GM18508 (cell line): ENCODE data around the gene DVL1.
"Not testable (repeated sequence)": the region's sequence is repeated elsewhere in the genome, so short reads cannot be mapped to it uniquely, and the experiment has no call there.

Experiments
- ATAC-seq: cut with Tn5 transposase; IDR thresholded peaks from one replicate; pipeline ENCODE4 v1.9.1; 2021; ENCODE audit warnings: moderate number of reproducible peaks; ENCODE audit not compliant: insufficient read depth, unreplicated experiment

Gene DVL1

DNA sequence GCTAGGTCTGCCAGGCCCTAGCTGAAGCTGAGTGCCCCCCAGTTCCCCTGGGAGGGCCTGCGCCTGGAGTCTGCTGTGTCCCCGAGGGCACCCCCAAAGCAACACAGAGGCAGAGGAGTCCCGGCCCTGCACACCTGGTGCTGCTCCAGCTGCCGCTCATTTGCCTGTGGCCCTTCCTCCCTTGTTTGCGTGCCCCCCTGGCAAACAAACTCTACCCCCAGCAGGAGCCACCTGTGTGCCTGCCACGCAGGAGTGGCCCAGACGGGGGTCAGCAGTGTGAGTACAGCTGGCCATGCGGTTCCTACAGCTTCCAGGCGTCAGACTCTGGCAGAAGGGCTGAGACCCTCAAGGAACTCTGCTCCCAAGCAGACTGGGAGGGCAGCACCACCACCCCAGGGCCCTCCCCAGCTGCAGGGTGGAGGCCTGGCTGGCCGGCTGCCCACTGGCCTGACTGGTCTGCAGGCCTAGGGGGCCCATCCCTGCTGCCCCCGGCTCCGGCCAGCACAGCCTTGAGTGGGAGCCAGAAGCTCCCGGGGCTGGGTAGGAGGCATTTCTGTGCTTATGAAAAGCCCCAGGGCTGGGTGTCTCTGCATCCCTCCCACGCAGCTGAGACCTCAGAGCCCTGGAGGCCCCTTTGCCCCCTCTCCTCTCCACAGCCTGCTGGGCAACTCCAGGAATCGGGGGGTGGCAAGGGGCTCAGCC is 18.7 kb downstream of the DVL1 start:
- no peak for ATAC-seq

DNA sequence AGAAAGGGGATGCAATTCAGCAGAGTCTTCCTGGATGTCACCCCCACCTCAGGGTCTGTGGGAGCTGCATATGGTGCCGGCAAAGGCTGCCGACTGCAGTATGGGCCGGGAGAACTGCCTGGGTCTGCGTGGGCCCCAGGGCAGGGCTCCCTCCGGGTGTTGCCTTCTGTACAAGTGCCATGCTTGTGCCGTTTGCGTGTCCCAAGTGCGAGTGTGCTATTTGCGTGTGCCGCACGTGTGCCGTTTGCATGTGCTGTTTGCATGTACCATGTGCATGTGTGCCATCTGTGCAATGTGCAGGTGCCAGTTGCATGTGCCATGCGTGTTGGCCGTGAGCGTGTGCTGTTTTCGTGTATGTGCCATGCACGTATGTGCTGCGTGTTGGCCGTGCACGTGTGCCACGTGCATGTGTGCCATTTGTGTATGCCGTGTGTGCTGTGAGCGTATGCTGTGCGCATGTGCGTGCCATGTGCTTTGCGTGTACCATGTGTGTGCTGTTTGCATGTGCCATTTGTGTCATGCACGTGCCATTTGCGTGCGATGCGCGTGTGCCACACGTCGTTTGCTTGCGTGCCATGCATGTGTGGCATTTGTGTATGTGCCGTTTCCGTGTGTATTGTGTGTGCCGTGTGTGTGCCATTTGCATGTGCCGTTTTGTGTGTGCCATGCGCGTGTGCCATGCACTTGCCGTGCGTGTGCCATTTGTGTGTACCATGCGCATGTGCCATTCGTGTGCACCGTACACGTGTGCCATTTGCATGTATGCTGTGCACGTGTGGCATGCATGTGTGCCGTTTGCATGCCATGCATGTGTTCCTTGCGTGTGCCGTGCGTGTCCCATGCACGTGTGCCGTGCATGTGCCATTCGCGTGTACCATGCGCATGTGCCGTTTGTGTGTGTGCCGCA is 19.7 kb downstream of the DVL1 start:
- ATAC-seq: no peak

DNA sequence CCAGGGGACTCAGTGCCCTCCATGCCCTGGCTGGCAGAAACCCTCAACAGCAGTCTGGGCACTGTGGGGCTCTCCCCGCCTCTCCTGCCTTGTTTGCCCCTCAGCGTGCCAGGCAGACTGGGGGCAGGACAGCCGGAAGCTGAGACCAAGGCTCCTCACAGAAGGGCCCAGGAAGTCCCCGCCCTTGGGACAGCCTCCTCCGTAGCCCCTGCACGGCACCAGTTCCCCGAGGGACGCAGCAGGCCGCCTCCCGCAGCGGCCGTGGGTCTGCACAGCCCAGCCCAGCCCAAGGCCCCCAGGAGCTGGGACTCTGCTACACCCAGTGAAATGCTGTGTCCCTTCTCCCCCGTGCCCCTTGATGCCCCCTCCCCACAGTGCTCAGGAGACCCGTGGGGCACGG is 21.0 kb downstream of the DVL1 start:
- no peak for ATAC-seq

DNA sequence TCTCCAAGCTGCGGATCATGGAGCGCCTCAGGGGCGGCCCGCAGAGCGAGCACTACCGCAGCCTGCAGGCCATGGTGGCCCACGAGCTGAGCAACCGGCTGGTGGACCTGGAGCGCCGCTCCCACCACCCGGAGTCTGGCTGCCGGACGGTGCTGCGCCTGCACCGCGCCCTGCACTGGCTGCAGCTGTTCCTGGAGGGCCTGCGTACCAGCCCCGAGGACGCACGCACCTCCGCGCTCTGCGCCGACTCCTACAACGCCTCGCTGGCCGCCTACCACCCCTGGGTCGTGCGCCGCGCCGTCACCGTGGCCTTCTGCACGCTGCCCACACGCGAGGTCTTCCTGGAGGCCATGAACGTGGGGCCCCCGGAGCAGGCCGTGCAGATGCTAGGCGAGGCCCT is 21.9 kb downstream of the DVL1 start:
- no peak for ATAC-seq

GRCh38 chr1:1326075-1326605 is 23.1 kb downstream of the DVL1 start:
- no peak for ATAC-seq

DNA sequence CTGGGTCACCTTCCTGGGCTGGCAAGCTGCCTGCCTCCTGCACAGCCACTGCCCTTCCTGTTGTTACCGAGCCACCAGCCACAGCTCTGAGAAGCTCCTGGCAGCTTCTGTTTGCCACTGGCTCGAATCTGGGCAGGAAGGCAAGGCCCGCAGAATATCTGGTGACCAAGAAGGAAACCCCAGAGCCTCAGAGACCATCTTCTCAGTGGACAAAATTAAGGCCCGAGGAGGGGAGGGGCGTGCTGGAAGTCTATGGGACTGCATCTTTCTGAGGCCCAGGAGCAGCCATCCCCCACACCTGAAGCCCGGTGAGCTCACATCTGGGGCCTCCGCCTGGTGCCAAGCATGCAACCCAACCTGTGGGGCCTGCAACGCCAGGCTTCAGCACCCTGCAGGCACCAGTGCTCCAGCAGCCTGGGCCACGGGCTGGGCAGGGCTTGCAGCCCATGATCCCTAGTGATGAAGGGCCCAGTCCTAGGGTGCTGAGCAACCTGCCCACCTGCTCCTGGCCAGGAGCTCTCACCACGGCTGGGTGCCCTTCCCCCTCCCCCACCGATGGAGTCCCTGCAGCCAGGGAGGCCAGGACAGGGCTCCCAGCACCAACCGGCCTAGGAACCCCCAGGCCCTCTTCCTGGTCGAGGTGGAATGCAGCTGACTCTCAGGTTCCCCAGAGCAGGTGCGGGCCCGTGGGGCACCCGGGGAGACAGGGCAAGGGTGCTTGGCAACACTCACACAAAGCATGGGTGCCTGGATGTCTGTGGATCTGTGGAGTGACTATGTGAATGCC is 23.7 kb downstream of the DVL1 start:
- ATAC-seq: no peak

DNA sequence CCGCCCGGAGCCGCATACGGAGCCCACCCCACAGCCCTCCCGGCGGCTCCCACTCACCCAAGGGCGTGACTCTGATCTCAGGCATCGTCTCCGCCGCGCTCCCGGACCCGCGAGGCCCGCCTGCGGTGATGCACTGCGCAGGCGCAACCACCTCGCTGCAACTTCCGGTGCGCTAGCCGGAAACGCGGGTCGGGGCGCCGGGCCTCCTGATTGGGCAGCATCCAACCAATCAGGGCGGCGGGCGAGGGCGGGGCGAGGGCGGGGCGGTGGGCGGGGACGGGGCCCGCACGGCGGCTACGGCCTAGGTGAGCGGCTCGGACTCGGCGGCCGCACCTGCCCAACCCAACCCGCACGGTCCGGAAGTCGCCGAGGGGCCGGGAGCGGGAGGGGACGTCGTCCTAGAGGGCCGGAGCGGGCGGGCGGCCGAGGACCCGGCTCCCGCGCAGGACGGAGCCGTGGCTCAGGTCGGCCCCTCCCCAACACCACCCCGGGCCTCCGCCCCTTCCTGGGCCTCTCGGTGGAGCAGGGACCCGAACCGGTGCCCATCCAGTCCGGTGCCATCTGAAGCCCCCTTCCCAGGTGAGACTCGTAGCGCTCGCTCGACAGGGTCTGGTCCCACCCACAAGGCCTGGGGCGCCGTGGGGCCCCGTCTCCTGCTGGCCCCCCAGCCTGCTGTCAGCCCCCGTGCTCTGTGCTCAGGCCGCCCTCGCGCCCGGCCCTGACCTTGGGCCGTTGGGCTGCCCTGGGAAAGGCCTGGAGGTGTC is 24.5 kb downstream of the DVL1 start, which contains the start of the genes CPTP and INTS11:
CPTP (plus strand) TSS at position 279 of the 764 bp plus-strand sequence. CDS start 2,109 bp downstream, outside the sequence.
INTS11 (minus strand) TSS at position 137 of the 764 bp plus-strand sequence; CDS start at position 85, 52 bp downstream.
- no peak for ATAC-seq

GRCh38 chr1:1324084-1324523 is 25.1 kb downstream of the DVL1 start:
- ATAC-seq: no peak

- ATAC-seq: no peak
Measured at GRCh38 chr1:1322952-1323351, 26.3 kb downstream of the DVL1 start.

GRCh38 chr1:1322418-1322817 is 26.8 kb downstream of the DVL1 start:
- no peak for ATAC-seq

GRCh38 chr1:1321477-1321876 is 27.7 kb downstream of the DVL1 start:
- no peak for ATAC-seq

DNA sequence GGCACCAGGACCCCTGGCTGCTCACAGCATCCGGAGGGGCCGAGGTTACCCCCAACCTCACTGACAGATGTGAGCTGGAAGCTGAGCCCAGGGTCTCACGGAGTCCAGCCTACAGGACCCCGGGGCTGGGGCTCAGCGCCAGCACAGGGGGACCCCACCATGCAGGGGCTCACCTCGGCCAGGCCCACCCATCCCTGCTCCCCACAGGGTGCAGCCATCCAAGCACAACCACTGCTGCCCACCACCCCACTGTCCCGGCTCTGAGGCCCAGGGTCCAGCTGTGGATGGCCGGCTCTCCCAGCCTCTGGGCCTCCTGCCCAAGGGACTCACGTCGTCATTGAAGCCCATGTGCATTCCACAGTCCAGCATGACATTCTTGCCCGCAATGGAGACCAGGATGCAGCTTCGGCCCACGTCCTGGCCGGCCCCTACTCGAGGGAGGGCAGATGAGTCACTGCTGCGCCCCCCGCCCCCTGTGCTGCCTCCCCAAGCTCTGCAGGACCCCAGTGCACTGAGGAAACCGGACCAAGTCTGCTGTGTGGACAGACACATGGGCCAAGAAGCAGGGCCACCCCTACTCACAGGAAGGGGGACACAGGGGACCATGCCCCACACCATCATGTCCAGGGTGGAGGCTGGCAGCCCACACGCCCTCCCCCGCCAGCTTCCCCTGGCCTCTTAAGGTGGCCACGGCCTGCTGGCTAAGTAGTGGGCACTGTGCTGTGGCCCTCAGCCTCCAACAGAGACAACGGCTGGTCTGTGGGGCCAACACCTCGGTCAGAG is 28.4 kb downstream of the DVL1 start:
- ATAC-seq: no peak

- no peak for ATAC-seq
Measured at GRCh38 chr1:1319646-1319941, 29.6 kb downstream of the DVL1 start.

DNA sequence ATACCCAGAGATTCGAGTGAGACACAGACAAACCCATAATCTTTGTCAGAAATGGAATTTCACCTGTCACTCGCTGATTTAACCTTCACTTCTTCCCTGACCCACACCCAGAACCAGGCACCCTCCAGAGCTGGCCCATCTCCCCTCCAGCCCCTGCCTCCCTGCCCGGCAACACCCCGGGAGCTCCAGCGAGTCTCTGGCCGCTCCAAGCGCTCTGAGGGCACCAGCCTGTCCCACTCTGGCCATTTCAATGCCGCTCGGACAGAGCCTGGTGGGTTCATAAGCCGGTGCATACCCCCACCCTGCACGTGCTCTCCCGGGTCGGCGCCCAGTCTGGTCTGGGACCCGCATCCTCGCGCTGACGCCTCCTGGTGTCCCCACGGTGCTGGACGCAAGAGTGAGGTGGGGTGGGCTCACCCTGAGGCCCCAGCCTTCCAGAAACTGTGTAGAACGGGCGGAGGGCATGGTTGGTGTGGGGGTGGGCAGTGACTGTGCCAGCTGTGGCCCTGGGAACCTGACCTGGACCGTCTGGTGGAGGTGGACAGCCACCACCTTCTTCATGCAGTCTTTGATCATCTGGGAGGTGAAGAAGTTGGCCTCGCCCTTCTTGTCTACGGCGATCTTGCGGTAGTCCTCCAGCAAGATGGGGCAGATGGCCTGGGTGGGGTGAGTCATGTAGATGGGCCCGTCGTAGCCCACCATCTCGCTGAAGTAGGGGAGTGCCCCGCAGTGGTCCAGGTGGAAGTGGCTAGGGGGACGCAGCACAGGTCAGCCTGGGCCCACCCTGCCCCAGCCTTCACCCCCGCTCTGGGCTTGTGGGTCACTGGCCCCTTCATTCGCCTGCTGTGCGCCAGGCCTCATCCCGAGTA is 30.2 kb downstream of the DVL1 start:
- no peak for ATAC-seq

GRCh38 chr1:1318131-1318652 is 31.0 kb downstream of the DVL1 start:
- ATAC-seq: no peak

DNA sequence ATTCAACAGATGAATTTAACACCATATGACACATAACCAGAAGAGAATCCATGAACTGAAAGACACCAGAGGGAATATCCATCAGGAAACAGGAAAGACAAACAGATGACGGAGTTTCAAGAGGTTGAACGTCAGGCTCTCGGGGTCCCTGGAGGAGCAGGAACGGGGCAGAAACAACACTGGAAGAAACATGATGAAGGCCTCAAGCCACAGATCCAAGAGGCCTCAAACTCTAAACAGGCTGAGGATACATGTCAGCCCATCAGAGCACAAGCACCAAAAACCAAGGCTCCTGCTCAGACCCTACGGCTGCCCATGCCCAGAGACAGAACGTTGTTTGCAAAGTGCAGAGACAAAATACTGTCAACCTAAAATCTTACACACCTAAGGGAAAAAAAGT is 31.8 kb downstream of the DVL1 start:
- ATAC-seq: no peak

- ATAC-seq: not testable (repeated sequence)
Measured at GRCh38 chr1:1316199-1316598, 33.0 kb downstream of the DVL1 start.

DNA sequence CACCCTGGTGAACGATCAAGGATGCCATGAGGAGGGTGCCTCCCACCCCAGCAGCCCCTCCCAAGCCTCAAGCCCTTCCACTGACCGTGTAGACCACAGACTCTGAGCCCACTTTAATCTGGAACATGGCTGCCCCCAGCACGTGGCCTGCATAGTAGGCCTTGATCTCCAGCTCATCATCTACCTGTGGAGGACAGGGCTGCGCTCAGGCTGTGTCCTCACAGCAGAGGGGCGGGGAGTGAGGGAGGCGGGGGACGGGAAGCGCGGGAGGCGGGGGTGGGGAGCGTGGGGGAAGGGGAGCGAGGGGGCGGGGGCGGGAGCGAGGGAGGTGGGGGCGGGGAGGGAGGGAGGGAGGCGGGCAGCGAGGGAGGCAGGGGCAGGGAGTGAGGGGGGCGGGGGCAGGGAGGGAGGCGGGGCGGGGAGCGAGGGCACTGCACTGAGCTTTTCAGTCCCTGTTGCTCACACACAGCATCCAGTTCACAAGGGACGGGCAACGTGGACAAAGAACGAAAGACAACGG is 33.7 kb downstream of the DVL1 start:
- ATAC-seq: no peak
